NB4 (cell line): ENCODE measurements around the gene KAT6B.

Experiments used
- DNase-seq: peaks from one replicate; pipeline ENCODE4 v3.0.0; 2010; ENCODE audit warnings: low read depth
- H3K4me3 ChIP-seq: one replicate; pipeline ENCODE4 v1.5.1; 2011; ENCODE audit warnings: mild to moderate bottlenecking, low read depth, low read length, moderate library complexity
- CTCF ChIP-seq: IDR thresholded peaks from one replicate; pipeline ENCODE4 v1.5.1; 2012; ENCODE audit warnings: low read depth, low read length
- MAX ChIP-seq: IDR thresholded peaks from 2 replicates; pipeline ENCODE4 v1.6.1; 2011; ENCODE audit warnings: low read depth, low read length
- MYC ChIP-seq: IDR thresholded peaks from 2 replicates; pipeline ENCODE4 v1.6.1; 2011; ENCODE audit warnings: low read depth, low read length
- POLR2A ChIP-seq: IDR thresholded peaks from 2 replicates; pipeline ENCODE4 v1.6.1; 2011; ENCODE audit warnings: mild to moderate bottlenecking; ENCODE audit not compliant: insufficient read length; ENCODE audit errors: extremely low read depth

KAT6B gene

GRCh38 chr10:75010373-75010772 is 184.0 kb downstream of the KAT6B start:
- no peak for DNase-seq
- no peak overlapping the region for H3K4me3 ChIP-seq
- no peak for TF ChIP-seq POLR2A
- TF ChIP-seq MAX, result no peak
- TF ChIP-seq MYC, result no peak
- TF ChIP-seq CTCF, result no peak

GRCh38 chr10:75011221-75011620 is 184.8 kb downstream of the KAT6B start:
- TF ChIP-seq CTCF, result no peak
- TF ChIP-seq MAX, result no peak
- no peak for TF ChIP-seq MYC
- no peak for TF ChIP-seq POLR2A
- H3K4me3 ChIP-seq, result no peak overlapping the region

DNA sequence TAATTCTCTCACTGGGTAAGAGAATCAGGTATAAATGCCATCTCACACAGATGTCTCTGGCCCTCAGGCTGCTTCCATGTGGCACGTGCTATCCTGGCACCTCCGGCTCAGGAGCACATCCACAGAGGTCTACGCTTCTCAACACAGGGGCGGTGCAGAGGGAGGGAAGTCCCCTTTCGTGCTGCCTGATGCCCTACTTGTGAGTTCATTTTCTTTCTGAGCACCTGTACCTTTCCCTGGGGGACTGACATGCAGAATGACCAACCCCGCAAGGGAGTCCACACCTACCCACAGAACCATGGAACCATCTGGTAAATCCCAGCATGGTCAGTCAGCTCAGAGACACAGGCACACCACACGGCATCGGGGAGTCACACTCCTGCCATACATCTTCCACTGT is 186.1 kb downstream of the KAT6B start:
- no peak overlapping the region for H3K4me3 ChIP-seq
- DNase-seq, result no peak
- TF ChIP-seq CTCF, result no peak
- TF ChIP-seq POLR2A, result no peak
- no peak for TF ChIP-seq MYC
- no peak for TF ChIP-seq MAX

More at GRCh38 chr10:75011221-75011620, 184.8 kb downstream of the KAT6B start:
- DNase-seq, result no peak

DNA sequence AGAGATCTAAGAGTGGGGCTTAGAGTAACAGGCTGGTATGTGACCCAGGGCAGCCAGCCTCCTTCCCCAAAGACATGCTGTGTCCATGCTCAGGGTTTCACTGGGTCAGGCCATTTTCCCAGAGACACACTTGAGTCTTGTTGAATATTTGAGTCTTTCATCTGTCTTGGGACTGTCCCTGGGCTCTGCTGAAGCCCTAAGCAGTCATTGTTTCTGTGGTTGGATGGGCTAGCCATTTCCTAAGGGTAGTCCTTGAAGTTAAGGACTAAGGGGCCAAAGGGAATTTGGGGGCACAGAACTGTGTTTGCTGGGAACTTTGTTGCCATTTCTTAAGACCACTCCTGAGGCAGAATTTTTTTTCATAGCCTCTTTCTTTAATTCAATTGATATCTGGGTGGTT is 186.6 kb downstream of the KAT6B start:
- TF ChIP-seq MAX (no peak), POLR2A (no peak), MYC (no peak), CTCF (no peak)
- DNase-seq, result no peak
- H3K4me3 ChIP-seq, result no peak overlapping the region

GRCh38 chr10:75013522-75013921 is 187.1 kb downstream of the KAT6B start:
- TF ChIP-seq POLR2A (no peak), MAX (no peak), CTCF (no peak), MYC (no peak)
- H3K4me3 ChIP-seq, result no peak overlapping the region
- no peak for DNase-seq

DNA sequence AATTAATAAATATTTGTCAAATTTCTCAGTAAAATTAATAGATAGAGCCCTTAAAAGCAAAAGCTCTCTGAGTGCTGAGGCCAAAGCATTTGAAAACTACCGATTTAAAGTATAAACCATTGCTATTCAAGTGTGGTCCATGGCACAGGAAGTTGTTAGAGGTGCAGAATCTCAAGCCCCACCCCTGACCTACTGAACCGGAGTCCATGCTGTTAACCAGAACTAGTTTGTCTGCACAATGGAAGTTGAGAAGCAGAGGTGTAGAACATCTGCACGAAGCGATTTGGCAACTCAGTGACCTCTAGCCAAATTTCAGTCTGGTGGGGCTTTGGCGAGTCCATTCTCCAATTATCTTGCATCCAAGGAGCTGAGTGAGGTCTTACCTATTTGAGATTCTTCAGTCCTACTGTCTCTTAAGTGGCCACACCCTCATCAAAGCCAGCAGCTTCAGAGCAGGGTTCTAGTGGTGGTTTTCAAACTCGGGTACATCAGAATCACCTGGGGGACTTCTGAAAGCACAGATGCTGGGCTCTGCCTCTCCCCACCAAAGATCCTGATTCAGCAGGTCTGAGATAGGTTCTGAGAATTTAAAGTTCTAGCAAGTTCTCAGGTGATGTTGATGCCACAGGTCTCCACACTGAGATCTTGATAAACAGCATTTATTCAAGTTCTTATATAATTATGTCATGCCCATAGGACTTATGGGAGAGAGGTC is 188.3 kb downstream of the KAT6B start:
- no peak overlapping the region for H3K4me3 ChIP-seq
- DNase-seq, result no peak

More for the DNA sequence above, 188.3 kb downstream of the KAT6B start:
- TF ChIP-seq MAX (no peak), MYC (no peak), POLR2A (no peak), CTCF (no peak)
